GM10266 (cell line): ENCODE data around the gene HES4.

Experiments used
- DNase-seq: peaks from one replicate; pipeline ENCODE4 v3.0.0; 2012; ENCODE audit errors: extremely low spot score
- TF ChIP-seq, protein P1 (sequence below): IDR thresholded peaks from 2 replicates; pipeline ENCODE4 v1.5.1; 2012; ENCODE audit warnings: mild to moderate bottlenecking, low read depth; ENCODE audit not compliant: control insufficient read depth, insufficient read depth; ENCODE audit errors: missing control alignments

HES4 gene

DNA sequence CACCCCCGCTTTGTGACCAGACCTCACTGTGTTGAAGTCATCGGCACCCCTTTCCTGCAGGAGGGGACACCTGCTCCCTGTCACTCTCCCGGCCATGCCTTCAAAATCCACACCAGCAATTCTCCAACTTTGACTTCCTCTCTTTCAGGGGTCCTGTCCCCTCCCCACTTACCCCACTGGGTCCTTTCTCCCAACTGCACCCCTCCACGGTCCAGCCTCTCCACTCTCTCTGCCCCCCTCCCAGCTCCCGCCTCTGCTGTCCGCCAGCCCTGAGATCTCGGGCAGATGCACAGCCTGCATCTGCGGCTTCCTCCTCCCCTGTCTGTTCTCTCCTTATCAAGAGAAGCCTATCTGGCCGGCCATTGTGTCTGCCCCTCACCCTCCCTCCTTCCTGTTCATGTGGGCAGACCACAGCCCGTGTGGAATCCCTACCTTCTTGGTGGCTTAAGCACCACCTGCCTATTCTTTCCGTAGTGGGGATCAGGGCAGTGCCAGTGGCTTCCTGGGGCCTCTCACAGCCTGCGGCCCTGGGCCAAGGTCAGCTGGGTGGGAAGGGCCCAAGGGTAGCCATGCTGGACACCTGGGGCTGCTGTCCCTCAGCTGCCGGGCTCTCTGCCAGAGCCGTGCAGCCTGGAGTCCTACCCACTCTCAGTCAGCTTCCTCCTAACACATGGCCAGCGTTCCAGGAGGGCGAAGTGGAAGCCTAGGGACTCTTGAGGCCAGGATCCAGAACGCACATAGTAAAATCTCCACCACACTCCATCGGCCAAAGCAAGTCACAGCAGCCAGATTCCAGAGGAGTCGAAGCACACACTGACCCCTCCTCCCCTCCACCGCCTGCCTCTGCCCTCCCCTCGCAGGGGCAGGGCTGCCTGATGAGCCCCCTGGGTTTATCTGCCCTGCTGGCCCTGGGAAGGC, 5.1 kb upstream of the HES4 start:
- TF ChIP-seq, protein P1, sequence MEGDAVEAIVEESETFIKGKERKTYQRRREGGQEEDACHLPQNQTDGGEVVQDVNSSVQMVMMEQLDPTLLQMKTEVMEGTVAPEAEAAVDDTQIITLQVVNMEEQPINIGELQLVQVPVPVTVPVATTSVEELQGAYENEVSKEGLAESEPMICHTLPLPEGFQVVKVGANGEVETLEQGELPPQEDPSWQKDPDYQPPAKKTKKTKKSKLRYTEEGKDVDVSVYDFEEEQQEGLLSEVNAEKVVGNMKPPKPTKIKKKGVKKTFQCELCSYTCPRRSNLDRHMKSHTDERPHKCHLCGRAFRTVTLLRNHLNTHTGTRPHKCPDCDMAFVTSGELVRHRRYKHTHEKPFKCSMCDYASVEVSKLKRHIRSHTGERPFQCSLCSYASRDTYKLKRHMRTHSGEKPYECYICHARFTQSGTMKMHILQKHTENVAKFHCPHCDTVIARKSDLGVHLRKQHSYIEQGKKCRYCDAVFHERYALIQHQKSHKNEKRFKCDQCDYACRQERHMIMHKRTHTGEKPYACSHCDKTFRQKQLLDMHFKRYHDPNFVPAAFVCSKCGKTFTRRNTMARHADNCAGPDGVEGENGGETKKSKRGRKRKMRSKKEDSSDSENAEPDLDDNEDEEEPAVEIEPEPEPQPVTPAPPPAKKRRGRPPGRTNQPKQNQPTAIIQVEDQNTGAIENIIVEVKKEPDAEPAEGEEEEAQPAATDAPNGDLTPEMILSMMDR: no peak
- peak; percentile 69 for DNase-seq

- TF ChIP-seq, protein P1: no peak
- no peak for DNase-seq
Measured at GRCh38 chr1:1004420-1004779, 4.5 kb upstream of the HES4 start.

DNA sequence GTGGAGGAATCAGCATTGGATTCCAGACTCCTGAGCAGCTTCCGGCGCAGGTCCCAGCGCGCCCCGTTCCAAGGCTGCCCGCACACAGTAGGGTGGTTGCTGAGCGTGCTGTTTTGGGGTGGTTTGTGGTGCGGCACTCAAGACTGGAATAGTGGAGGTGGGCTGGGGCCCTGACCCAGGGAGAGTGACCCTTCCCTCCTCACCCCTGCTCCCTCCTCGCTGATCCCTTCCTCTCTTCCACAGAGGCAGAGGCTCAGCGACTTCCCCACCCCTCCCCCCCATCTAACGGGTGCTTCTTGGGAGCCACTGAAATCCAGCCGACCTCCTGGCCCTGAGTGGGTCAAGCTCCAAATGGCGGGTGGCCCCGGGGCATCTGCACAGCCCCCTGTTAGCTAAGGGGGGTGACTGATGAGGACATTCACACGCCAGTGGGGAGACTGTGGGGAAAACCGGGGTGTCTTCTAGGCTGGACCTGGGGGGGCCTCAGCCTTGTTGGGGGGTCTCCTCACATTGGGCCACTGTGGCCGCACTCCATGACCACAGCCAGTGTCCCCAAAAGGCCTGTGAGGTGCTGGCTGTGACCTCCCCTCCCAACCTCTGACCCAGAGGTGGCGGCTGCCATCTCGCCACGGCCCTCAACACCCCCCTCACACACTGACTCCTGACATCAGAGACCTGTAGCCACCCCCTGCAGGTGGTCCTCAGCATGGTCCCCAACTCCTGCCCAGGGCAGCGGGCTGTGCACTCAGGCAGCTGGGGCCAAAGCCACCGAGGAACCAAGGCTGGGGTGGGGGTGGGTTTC, 3.9 kb upstream of the HES4 start:
- TF ChIP-seq, protein P1: no peak
- no peak for DNase-seq

DNA sequence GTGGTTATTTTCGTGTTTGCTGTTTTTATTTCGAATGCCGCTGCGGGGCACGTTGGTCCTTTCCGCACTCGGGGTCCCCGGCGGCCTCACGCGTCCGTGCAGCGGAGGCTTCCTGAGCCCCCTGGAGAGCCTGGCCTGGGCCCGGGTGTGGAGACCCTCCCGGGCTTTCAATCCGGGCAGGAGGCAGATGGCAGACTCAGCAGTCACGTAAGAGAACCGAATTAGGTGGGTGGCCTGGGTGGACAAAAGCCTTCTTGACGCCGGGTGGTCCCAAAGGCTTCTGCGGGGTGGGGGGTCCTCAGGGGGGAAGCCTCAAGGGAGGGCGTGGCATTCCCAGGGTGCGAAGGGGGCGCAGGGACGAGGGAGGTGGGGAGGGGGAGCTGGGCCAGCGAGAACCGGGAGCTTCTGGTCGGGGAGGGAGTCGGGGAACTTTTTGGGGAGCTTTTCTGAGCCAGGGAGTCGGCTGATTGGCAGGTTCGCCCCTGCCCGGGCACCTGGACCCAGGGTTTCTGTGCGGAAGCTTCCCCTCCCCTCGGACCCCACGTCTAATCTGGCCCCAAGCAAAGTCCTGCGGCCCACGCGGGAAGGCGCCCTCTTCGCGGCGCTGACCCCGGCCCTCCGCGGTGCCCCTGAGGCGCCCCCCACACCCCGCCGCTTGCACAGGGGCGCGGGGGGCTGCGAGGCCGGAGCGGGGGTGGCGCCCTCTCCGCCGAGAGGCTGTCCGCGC, 1.3 kb upstream of the HES4 start:
- TF ChIP-seq, protein P1: no peak
- DNase-seq: no peak

GRCh38 chr1:1000357-1001056, 610 bp upstream of the HES4 start:
- DNase-seq: peak; percentile 93
- TF ChIP-seq, protein P1: peak; percentile 1

DNA sequence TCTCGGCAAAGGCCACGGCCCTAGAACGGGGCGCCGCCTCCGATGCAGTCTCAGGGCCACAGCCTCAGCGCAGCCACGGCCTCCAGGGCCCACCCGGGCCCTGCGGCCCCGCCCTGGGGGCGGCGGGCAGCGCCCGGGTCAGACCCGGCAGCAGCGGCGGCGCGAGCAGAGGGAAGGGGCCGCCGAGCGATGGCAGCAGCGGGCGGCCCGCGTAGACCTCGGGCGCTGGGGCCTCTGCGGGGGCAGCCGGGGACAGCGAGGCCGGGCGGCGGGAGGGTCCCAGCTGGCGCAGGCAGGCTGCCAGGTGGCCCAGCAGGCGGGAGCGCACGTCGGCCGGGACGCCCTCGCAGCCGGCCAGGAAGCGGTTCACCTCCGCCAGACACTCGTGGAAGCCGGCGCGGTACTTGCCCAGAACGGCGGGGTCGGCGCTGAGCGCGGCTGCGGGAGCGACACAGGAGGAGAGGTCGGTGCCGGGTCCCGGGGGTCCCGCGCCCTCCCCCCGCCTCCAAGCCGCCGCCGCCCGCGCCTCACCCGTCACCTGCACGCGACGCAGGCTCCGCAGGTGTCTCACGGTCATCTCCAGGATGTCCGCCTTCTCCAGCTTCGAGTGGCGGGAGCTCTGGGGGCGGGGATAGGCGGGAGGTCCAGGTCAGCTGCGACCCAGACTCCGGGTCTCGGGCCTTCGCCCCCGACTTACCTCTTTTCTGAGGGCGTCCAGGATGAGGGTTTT, 737 bp downstream of the HES4 start:
- TF ChIP-seq, protein P1: peak; percentile 36
- peak; percentile 72 for DNase-seq
